ENCODE data around the gene DLAT.
A peak's percentile ranks its signal among the peaks of the same experiment; 100 is the strongest.

Gene DLAT

GRCh38 chr11:111981270-111981669 lies 43.9 kb upstream of the DLAT start:
- TF ChIP-seq, protein P1, sequence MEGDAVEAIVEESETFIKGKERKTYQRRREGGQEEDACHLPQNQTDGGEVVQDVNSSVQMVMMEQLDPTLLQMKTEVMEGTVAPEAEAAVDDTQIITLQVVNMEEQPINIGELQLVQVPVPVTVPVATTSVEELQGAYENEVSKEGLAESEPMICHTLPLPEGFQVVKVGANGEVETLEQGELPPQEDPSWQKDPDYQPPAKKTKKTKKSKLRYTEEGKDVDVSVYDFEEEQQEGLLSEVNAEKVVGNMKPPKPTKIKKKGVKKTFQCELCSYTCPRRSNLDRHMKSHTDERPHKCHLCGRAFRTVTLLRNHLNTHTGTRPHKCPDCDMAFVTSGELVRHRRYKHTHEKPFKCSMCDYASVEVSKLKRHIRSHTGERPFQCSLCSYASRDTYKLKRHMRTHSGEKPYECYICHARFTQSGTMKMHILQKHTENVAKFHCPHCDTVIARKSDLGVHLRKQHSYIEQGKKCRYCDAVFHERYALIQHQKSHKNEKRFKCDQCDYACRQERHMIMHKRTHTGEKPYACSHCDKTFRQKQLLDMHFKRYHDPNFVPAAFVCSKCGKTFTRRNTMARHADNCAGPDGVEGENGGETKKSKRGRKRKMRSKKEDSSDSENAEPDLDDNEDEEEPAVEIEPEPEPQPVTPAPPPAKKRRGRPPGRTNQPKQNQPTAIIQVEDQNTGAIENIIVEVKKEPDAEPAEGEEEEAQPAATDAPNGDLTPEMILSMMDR (conservative IDR thresholded peaks at IDR 0.05): no peak
- no peak for TF ChIP-seq ZFX (IDR thresholded peaks at IDR 0.05)
- no peak overlapping the region for H3K27ac ChIP-seq

GRCh38 chr11:111982019-111982464 lies 43.2 kb upstream of the DLAT start:
- no peak overlapping the region; the same call in 1 of the 2 replicates for H3K27ac ChIP-seq

GRCh38 chr11:111982541-111983186 lies 42.5 kb upstream of the DLAT start:
- no peak for TF ChIP-seq ZFX (IDR thresholded peaks at IDR 0.05)
- TF ChIP-seq, protein P1 (conservative IDR thresholded peaks at IDR 0.05): no peak
- H3K27ac ChIP-seq: peak overlapping the region; percentile 57

More at GRCh38 chr11:111982019-111982464, 43.2 kb upstream of the DLAT start:
- TF ChIP-seq, protein P1 (conservative IDR thresholded peaks at IDR 0.05): peak; percentile 91
- no peak for TF ChIP-seq ZFX (IDR thresholded peaks at IDR 0.05)

DNA sequence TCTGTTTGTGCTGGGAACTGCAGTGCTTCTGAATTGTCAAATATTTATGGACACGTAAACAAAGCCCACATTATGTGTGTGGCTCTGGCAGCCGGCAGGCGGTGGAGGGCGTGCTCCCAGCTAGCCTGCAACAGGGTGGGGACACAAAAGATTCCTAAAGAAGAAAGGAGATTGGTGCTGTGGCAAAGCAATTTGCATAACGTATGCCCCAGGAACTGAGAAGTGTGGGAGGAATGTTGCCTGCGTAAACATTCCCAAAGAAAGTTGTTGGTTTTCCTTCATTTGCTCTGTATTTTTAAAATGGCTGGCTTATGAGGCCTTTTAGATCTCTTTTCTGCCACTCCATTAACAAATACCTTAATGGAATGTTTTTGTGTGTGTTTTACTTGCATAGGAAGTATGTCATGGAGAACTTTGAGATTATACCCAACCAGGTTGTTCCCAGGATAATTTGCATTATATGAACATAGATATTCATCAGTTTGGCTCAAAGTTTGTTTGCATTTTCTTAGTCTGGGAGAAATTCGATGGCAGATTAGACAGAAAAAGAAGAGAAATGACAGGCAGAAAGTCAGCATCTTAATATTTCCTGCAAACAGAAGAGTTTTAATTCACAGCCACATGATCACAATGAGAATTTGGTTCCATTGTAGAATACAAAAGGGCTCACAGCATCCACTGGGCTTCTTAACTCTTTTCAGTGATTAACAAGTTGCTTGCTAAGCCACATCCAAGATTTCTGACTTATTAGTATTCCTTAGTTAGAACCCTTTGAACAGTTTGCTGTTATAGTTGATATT lies 41.8 kb upstream of the DLAT start:
- peak overlapping the region; percentile 57 for H3K27ac ChIP-seq
- TF ChIP-seq, protein P1 (conservative IDR thresholded peaks at IDR 0.05): no peak; the same call in 1 of the 2 replicates
- no peak for TF ChIP-seq ZFX (IDR thresholded peaks at IDR 0.05)

DNA sequence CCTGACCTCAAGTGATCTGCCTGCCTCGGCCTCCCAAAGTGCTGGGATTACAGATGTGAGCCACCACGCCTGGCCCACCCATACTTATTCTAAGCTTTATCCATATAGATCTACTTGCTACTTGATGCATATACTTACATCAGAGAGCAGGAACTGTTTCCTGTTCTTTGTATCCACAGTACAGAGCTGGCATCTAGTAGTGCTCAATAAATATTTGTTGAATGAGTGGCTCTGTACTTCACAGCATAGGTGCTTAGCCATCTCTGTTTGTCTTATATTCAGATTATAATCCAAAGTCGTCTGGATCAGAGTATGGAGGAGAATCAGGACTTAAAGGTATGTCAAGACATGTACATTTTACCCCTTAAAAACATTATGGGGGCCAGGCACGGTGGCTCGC lies 38.6 kb upstream of the DLAT start:
- no peak for TF ChIP-seq ZFX (IDR thresholded peaks at IDR 0.05)
- TF ChIP-seq, protein P1 (conservative IDR thresholded peaks at IDR 0.05): no peak

DNA sequence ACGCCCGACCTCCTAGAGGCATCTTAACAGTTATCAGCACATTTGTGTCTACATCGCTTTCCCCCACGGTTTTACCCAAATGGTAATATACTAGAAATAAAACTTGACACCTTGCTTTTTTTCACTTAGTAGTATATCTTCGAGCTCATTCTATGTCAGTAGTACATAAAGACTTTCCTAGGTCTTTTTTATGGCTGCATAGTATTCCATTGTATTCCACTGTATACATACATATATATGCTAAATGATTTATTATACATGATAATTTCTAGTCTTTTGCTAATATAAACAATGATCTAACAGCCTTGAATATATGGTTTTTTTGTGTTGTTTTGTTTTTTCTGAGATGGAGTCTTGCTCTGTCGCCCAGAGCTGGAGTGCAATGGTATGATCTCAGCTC lies 34.8 kb upstream of the DLAT start:
- no peak overlapping the region for H3K27ac ChIP-seq

More for the DNA sequence above, 38.6 kb upstream of the DLAT start:
- H3K27ac ChIP-seq: no peak overlapping the region

More for the DNA sequence above, 34.8 kb upstream of the DLAT start:
- TF ChIP-seq ZFX (IDR thresholded peaks at IDR 0.05): no peak
- TF ChIP-seq, protein P1 (conservative IDR thresholded peaks at IDR 0.05): no peak
